WTC11 (cell line): ENCODE data around the gene GRPEL2. TPM values are rescaled to one million over a fixed set of nuclear protein-coding genes. Genes with fewer than 3 reads are reported as not detected.
A peak's percentile ranks its signal among the peaks of the same experiment; 100 is the strongest.

Source experiments
- ATAC-seq: fragments of 200-7000 bp; cut with Tn5 transposase; 2 replicates; pipeline ENCODE4 v1.10.0; 2021; ENCODE audit warnings: mild to moderate bottlenecking, moderate library complexity
- CTCF ChIA-PET: fragments of 300-600 bp; sonication (Branson Sonifier 250); formaldehyde crosslinking; loops from one replicate; lab custom pipeline; 2021; ENCODE audit warnings: antibody characterized with exemption; lab: Charles Lee
- POLR2A ChIA-PET: fragments of 350-600 bp; sonication (Branson Sonifier 250); formaldehyde crosslinking; loops from one replicate; lab custom pipeline; 2021; ENCODE audit warnings: antibody characterized with exemption; lab: Charles Lee
- DNase-seq: peaks from one replicate; pipeline ENCODE4 v3.0.0; 2021; ENCODE audit warnings: low spot score
- H3K27ac Mint-ChIP-seq: 2 replicates; pipeline ENCODE4 v1.8.0; 2021; ENCODE audit warnings: mixed read lengths
- H3K27me3 Mint-ChIP-seq: 2 replicates; pipeline ENCODE4 v1.8.0; 2021; ENCODE audit warnings: low read depth, mild to moderate bottlenecking, moderate library complexity, mixed read lengths
- H3K36me3 Mint-ChIP-seq: 2 replicates; pipeline ENCODE4 v1.8.0; 2021; ENCODE audit warnings: mixed read lengths
- H3K4me1 Mint-ChIP-seq: 2 replicates; pipeline ENCODE4 v1.8.0; 2022; ENCODE audit warnings: mixed read lengths
- H3K4me3 Mint-ChIP-seq: 2 replicates; pipeline ENCODE4 v1.8.0; 2021; ENCODE audit warnings: mild to moderate bottlenecking, moderate library complexity, mixed read lengths
- H3K9me3 Mint-ChIP-seq: 2 replicates; pipeline ENCODE4 v1.8.0; 2021; ENCODE audit warnings: mixed read lengths
- ATF1 ChIP-seq: sonication (generic); formaldehyde crosslinking; IDR thresholded peaks from 2 replicates; pipeline ENCODE4 v1.8.1; 2023; ENCODE audit warnings: mild to moderate bottlenecking, moderate library complexity, missing genetic modification reagents
- IRF2 ChIP-seq: sonication (generic); formaldehyde crosslinking; IDR thresholded peaks from 2 replicates; pipeline ENCODE4 v1.8.0; 2022; ENCODE audit warnings: low read depth, missing genetic modification reagents, borderline replicate concordance
- JUN ChIP-seq: sonication (generic); formaldehyde crosslinking; IDR thresholded peaks from 2 replicates; pipeline ENCODE4 v1.8.0; 2023; ENCODE audit warnings: mild to moderate bottlenecking, missing genetic modification reagents
- NR1H2 ChIP-seq: sonication (generic); formaldehyde crosslinking; IDR thresholded peaks from 2 replicates; pipeline ENCODE4 v1.9.0; 2021; ENCODE audit warnings: mild to moderate bottlenecking, moderate library complexity, missing genetic modification reagents
- PRRX2 ChIP-seq: fragments of 250-450 bp; sonication (Bioruptor Pico); IDR thresholded peaks from 2 replicates; pipeline ENCODE4 v1.8.0; 2021; ENCODE audit warnings: mild to moderate bottlenecking
- SMAD3 ChIP-seq: sonication (generic); formaldehyde crosslinking; IDR thresholded peaks from 2 replicates; pipeline ENCODE4 v1.8.0; 2022; ENCODE audit warnings: missing genetic modification reagents, mild to moderate bottlenecking, borderline replicate concordance
- SOX15 ChIP-seq: fragments of 250-450 bp; sonication (Bioruptor Pico); IDR thresholded peaks from 2 replicates; pipeline ENCODE4 v1.9.0; 2021; ENCODE audit warnings: mild to moderate bottlenecking
- TCF7 ChIP-seq: sonication (generic); formaldehyde crosslinking; IDR thresholded peaks from 2 replicates; pipeline ENCODE4 v1.8.0; 2022; ENCODE audit warnings: mild to moderate bottlenecking, low read depth, missing genetic modification reagents, moderate library complexity
- TP53 ChIP-seq: sonication (generic); formaldehyde crosslinking; IDR thresholded peaks from 2 replicates; pipeline ENCODE4 v1.8.1; 2023; ENCODE audit warnings: mild to moderate bottlenecking, missing genetic modification reagents
- ZNF219 ChIP-seq: sonication (generic); formaldehyde crosslinking; IDR thresholded peaks from 2 replicates; pipeline ENCODE4 v1.8.0; 2023; ENCODE audit warnings: missing genetic modification reagents, mild to moderate bottlenecking, borderline replicate concordance
- ZNF232 ChIP-seq: sonication (generic); formaldehyde crosslinking; IDR thresholded peaks from 2 replicates; pipeline ENCODE4 v1.8.0; 2022; ENCODE audit warnings: mild to moderate bottlenecking, missing genetic modification reagents
- ZNF263 ChIP-seq: sonication (generic); formaldehyde crosslinking; IDR thresholded peaks from 2 replicates; pipeline ENCODE4 v1.8.1; 2022; ENCODE audit warnings: low read depth, mild to moderate bottlenecking, moderate library complexity, missing genetic modification reagents
- ZNF317 ChIP-seq: sonication (generic); formaldehyde crosslinking; IDR thresholded peaks from 2 replicates; pipeline ENCODE4 v1.8.1; 2023; ENCODE audit warnings: low read depth, mild to moderate bottlenecking, moderate library complexity, missing genetic modification reagents, borderline replicate concordance
- total RNA-seq: library from RNA; stranded (reverse); gene quantifications from 3 replicates; pipeline ENCODE4 v1.2.3, GENCODE V29; 2021
- TF ChIP-seq, protein P1 (sequence below): sonication (generic); formaldehyde crosslinking; IDR thresholded peaks from 2 replicates; pipeline ENCODE4 v1.8.1; 2023; ENCODE audit warnings: mild to moderate bottlenecking, moderate library complexity, missing genetic modification reagents
- TF ChIP-seq, protein P2 (sequence below): sonication (generic); formaldehyde crosslinking; IDR thresholded peaks from 2 replicates; pipeline ENCODE4 v1.8.0; 2022; ENCODE audit warnings: mild to moderate bottlenecking, missing genetic modification reagents
- TF ChIP-seq, protein P3 (sequence below): sonication (generic); formaldehyde crosslinking; IDR thresholded peaks from 2 replicates; pipeline ENCODE4 v1.8.0; 2022; ENCODE audit warnings: mild to moderate bottlenecking, missing genetic modification reagents
- TF ChIP-seq, protein P4 (sequence below): sonication (generic); formaldehyde crosslinking; IDR thresholded peaks from 2 replicates; pipeline ENCODE4 v1.8.1; 2023; ENCODE audit warnings: mild to moderate bottlenecking, missing genetic modification reagents, borderline replicate concordance
- TF ChIP-seq, protein P5 (sequence below): sonication (generic); formaldehyde crosslinking; IDR thresholded peaks from 2 replicates; pipeline ENCODE4 v1.8.1; 2022; ENCODE audit warnings: missing genetic modification reagents, borderline replicate concordance
- TF ChIP-seq, protein P6 (sequence below): sonication (generic); formaldehyde crosslinking; IDR thresholded peaks from 2 replicates; pipeline ENCODE4 v1.8.1; 2023; ENCODE audit warnings: mild to moderate bottlenecking, missing genetic modification reagents, moderate library complexity

Gene GRPEL2
- total RNA-seq, 1 experiment from 2014 or later: 48.6 TPM

DNA sequence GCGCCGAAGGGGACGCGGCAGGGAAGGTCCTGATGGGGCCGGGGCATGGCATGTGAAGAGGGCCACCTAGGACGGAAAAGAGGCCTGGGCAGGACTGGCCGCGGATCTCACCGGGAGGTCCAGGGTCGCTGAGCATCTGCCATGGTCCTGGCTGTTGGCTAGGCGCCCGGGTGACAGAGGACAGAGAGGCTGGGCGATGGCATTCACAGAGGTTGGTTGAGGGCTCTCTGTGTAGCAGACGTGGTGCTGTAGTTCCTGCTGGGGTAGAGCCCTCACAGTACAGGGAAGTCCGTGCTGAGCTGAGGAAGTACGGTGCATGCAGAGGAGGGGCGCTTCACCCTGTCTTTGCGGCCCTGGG lies 13.0 kb downstream of the GRPEL2 start:
- POLR2A ChIA-PET: interaction anchor here (0.9 to 1.5 kb wide), 3 partner anchors 9 to 240 kb away, joined by 3 to 16 read pairs (median 5); partner anchors contain the start of gene GRPEL2
- DNase-seq: no peak
- no peak overlapping the region for H3K27ac Mint-ChIP-seq
- no peak; the same call in 1 of the 2 replicates for ATAC-seq
- H3K36me3 Mint-ChIP-seq: peaks cover 14% of the 10 kb centered on the region
- H3K9me3 Mint-ChIP-seq: no peaks in the 10 kb centered on the region
- TF ChIP-seq, protein P1, sequence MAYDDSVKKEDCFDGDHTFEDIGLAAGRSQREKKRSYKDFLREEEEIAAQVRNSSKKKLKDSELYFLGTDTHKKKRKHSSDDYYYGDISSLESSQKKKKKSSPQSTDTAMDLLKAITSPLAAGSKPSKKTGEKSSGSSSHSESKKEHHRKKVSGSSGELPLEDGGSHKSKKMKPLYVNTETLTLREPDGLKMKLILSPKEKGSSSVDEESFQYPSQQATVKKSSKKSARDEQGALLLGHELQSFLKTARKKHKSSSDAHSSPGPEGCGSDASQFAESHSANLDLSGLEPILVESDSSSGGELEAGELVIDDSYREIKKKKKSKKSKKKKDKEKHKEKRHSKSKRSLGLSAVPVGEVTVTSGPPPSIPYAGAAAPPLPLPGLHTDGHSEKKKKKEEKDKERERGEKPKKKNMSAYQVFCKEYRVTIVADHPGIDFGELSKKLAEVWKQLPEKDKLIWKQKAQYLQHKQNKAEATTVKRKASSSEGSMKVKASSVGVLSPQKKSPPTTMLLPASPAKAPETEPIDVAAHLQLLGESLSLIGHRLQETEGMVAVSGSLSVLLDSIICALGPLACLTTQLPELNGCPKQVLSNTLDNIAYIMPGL (CRISPR knock-in tag): peak; percentile 16; the same call in 1 of the 2 replicates
- no peak for TF ChIP-seq SMAD3 (CRISPR knock-in tag)
- peak; percentile 10; the same call in 1 of the 2 replicates for TF ChIP-seq ZNF317 (CRISPR knock-in tag)
- TF ChIP-seq, all 79 proteins: peak for 2
- H3K4me1 Mint-ChIP-seq: peaks cover 16% of the 10 kb centered on the region
- H3K27me3 Mint-ChIP-seq: peaks cover 3% of the 10 kb centered on the region; the same call in 1 of the 2 replicates
- CTCF ChIA-PET: interaction anchor here (0.8 to 4.0 kb wide), 20 partner anchors 9 to 261 kb away, joined by 3 to 57 read pairs (median 6); partner anchors contain the start of genes CSNK1A1, GRPEL2 and IL17B
- peak overlapping the region; percentile 87 for H3K4me3 Mint-ChIP-seq

DNA sequence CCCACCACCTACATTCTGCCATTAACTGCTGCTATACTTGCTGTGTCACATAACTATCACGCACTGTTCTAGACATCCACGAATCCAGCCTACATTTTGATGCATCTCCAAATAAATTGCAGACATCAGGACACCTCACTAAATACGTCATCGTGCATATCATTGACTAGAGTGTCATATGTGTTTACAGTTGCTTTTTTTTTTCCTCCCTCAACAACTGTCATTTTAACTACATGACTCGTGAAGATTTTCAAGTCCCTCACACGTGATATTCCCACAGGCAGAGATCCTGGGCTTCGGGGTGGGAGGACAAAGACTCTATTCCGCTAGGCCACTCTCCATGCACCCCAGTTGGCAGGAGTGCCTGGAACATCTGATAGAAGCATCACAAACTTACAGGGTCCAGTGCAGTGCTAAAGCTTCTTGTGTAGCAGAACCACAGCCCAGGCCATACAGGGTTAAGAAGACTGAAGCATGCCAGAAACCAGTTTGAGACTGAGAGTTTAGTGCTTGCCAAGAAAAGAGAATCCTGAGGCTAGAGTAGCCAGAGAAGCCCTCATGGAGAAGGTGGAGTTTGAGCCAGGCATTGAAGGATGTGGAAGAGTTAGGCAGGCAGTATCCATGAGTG lies 13.7 kb downstream of the GRPEL2 start:
- H3K36me3 Mint-ChIP-seq: peaks cover 9% of the 10 kb centered on the region
- no peaks in the 10 kb centered on the region for H3K9me3 Mint-ChIP-seq
- no peak overlapping the region for H3K27ac Mint-ChIP-seq
- H3K4me3 Mint-ChIP-seq: peak overlapping the region; percentile 87
- CTCF ChIA-PET: interaction anchor here (1.7 to 4.0 kb wide), 2 partner anchors 8 to 13 kb away, joined by 17 to 57 read pairs; no protein-coding TSS in a partner anchor
- peaks cover 3% of the 10 kb centered on the region; the same call in 1 of the 2 replicates for H3K27me3 Mint-ChIP-seq
- H3K4me1 Mint-ChIP-seq: peaks cover 16% of the 10 kb centered on the region
- DNase-seq (no peak), ATAC-seq (no peak)
- POLR2A ChIA-PET: no interaction called here
- TF ChIP-seq, protein P2, sequence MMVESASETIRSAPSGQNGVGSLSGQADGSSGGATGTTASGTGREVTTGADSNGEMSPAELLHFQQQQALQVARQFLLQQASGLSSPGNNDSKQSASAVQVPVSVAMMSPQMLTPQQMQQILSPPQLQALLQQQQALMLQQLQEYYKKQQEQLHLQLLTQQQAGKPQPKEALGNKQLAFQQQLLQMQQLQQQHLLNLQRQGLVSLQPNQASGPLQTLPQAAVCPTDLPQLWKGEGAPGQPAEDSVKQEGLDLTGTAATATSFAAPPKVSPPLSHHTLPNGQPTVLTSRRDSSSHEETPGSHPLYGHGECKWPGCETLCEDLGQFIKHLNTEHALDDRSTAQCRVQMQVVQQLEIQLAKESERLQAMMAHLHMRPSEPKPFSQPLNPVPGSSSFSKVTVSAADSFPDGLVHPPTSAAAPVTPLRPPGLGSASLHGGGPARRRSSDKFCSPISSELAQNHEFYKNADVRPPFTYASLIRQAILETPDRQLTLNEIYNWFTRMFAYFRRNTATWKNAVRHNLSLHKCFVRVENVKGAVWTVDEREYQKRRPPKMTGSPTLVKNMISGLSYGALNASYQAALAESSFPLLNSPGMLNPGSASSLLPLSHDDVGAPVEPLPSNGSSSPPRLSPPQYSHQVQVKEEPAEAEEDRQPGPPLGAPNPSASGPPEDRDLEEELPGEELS: no peak
- no peak for TF ChIP-seq SOX15
- no peak for TF ChIP-seq IRF2 (CRISPR knock-in tag)
- TF ChIP-seq PRRX2 (CRISPR knock-in tag): no peak
- no peak for TF ChIP-seq TCF7 (CRISPR knock-in tag)
- TF ChIP-seq, protein P3, sequence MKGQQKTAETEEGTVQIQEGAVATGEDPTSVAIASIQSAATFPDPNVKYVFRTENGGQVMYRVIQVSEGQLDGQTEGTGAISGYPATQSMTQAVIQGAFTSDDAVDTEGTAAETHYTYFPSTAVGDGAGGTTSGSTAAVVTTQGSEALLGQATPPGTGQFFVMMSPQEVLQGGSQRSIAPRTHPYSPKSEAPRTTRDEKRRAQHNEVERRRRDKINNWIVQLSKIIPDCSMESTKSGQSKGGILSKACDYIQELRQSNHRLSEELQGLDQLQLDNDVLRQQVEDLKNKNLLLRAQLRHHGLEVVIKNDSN (CRISPR knock-in tag): no peak
- TF ChIP-seq ZNF219 (CRISPR knock-in tag): no peak
- TF ChIP-seq JUN (CRISPR knock-in tag): no peak
- TF ChIP-seq, protein P4, sequence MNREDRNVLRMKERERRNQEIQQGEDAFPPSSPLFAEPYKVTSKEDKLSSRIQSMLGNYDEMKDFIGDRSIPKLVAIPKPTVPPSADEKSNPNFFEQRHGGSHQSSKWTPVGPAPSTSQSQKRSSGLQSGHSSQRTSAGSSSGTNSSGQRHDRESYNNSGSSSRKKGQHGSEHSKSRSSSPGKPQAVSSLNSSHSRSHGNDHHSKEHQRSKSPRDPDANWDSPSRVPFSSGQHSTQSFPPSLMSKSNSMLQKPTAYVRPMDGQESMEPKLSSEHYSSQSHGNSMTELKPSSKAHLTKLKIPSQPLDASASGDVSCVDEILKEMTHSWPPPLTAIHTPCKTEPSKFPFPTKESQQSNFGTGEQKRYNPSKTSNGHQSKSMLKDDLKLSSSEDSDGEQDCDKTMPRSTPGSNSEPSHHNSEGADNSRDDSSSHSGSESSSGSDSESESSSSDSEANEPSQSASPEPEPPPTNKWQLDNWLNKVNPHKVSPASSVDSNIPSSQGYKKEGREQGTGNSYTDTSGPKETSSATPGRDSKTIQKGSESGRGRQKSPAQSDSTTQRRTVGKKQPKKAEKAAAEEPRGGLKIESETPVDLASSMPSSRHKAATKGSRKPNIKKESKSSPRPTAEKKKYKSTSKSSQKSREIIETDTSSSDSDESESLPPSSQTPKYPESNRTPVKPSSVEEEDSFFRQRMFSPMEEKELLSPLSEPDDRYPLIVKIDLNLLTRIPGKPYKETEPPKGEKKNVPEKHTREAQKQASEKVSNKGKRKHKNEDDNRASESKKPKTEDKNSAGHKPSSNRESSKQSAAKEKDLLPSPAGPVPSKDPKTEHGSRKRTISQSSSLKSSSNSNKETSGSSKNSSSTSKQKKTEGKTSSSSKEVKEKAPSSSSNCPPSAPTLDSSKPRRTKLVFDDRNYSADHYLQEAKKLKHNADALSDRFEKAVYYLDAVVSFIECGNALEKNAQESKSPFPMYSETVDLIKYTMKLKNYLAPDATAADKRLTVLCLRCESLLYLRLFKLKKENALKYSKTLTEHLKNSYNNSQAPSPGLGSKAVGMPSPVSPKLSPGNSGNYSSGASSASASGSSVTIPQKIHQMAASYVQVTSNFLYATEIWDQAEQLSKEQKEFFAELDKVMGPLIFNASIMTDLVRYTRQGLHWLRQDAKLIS (CRISPR knock-in tag): no peak
- no peak for TF ChIP-seq ZNF263
- no peak for TF ChIP-seq ATF1 (CRISPR knock-in tag)
- TF ChIP-seq TP53 (CRISPR knock-in tag): no peak
- no peak for TF ChIP-seq NR1H2
- no peak for TF ChIP-seq ZNF232 (CRISPR knock-in tag)
- TF ChIP-seq, protein P5, sequence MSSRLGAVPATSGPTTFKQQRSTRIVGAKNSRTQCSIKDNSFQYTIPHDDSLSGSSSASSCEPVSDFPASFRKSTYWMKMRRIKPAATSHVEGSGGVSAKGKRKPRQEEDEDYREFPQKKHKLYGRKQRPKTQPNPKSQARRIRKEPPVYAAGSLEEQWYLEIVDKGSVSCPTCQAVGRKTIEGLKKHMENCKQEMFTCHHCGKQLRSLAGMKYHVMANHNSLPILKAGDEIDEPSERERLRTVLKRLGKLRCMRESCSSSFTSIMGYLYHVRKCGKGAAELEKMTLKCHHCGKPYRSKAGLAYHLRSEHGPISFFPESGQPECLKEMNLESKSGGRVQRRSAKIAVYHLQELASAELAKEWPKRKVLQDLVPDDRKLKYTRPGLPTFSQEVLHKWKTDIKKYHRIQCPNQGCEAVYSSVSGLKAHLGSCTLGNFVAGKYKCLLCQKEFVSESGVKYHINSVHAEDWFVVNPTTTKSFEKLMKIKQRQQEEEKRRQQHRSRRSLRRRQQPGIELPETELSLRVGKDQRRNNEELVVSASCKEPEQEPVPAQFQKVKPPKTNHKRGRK (CRISPR knock-in tag): no peak
- TF ChIP-seq, protein P6, sequence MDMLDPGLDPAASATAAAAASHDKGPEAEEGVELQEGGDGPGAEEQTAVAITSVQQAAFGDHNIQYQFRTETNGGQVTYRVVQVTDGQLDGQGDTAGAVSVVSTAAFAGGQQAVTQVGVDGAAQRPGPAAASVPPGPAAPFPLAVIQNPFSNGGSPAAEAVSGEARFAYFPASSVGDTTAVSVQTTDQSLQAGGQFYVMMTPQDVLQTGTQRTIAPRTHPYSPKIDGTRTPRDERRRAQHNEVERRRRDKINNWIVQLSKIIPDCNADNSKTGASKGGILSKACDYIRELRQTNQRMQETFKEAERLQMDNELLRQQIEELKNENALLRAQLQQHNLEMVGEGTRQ (CRISPR knock-in tag): no peak
